Activated CD4-positive, alpha-beta memory T cell treated with anti-CD3 and anti-CD28 coated beads for 36 hours (primary cell): ENCODE data around the gene PDXP. TPM values are rescaled to one million over a fixed set of nuclear protein-coding genes. Genes with fewer than 3 reads are reported as not detected.

Experiments
- total RNA-seq, 2 experiments: library from RNA; stranded (reverse); gene quantifications; one replicate each; pipeline ENCODE4 v1.2.3, GENCODE V29; 2021

The PDXP gene
- total RNA-seq, 2 experiments from 2014 or later = 21.9 to 22.9 TPM

Other genes with a start within 250 kb of the PDXP start
- gene ELFN2, start 231.2 kb upstream of the PDXP start, total RNA-seq = under 1 TPM; 0.39 to 0.57 TPM
- 100 to 1,000 TPM; 101 to 106 TPM for gene MFNG, start 172.3 kb upstream of the PDXP start, total RNA-seq
- under 1 TPM in 1 of 2 experiments, not detected in 1; 0.12 TPM for gene CARD10, start 139.3 kb upstream of the PDXP start, total RNA-seq
- 1 to 10 TPM; 1.4 to 1.9 TPM for gene CDC42EP1, start 98.2 kb upstream of the PDXP start, total RNA-seq
- gene LGALS2, start 78.6 kb upstream of the PDXP start, total RNA-seq = not detected
- 10 to 100 TPM; 59.0 to 61.1 TPM for gene GGA1, start 49.9 kb upstream of the PDXP start, total RNA-seq
- 100 to 1,000 TPM in 1 of 2 experiments, 10 to 100 TPM in 1; 97.6 to 102 TPM for gene SH3BP1, start 19.1 kb upstream of the PDXP start, total RNA-seq
- 100 to 1,000 TPM; 816 to 833 TPM for gene LGALS1, start 16.9 kb downstream of the PDXP start, total RNA-seq
- gene NOL12, start 27.6 kb downstream of the PDXP start, total RNA-seq = 10 to 100 TPM; 32.5 to 33.3 TPM
- 10 to 100 TPM; 25.0 to 26.8 TPM for gene TRIOBP, start 38.3 kb downstream of the PDXP start, total RNA-seq
- gene GCAT, start 149.2 kb downstream of the PDXP start, total RNA-seq = 10 to 100 TPM; 21.8 TPM
- gene GALR3, start 164.7 kb downstream of the PDXP start, total RNA-seq = under 1 TPM in 1 of 2 experiments, not detected in 1; 0.19 TPM
- gene ANKRD54, start 185.6 kb downstream of the PDXP start, total RNA-seq = 10 to 100 TPM; 16.9 to 17.5 TPM
- 100 to 1,000 TPM; 656 to 664 TPM for gene EIF3L, start 190.7 kb downstream of the PDXP start, total RNA-seq
- gene MICALL1, start 247.6 kb downstream of the PDXP start, total RNA-seq = 10 to 100 TPM; 18.4 to 19.1 TPM